Caco-2 (cell line): ENCODE results near the gene UHMK1. TPM values are rescaled to one million over a fixed set of nuclear protein-coding genes. Genes with fewer than 3 reads are reported as not detected.

Experiments
- BruUV-seq: library from RNA; stranded (reverse); fragments of 400-500 nt; replicated peaks from 2 replicates; lab custom pipeline; 2021; lab: Mats Ljungman, UMichigan
- CTCF ChIA-PET: fragments of 300-600 bp; sonication (Branson Sonifier 250); formaldehyde crosslinking; loops from one replicate; lab custom pipeline; 2022; ENCODE audit warnings: antibody characterized with exemption; lab: Charles Lee
- POLR2A ChIA-PET: fragments of 300-600 bp; sonication (Branson Sonifier 250); formaldehyde crosslinking; loops from one replicate; lab custom pipeline; 2022; ENCODE audit warnings: antibody characterized with exemption; lab: Charles Lee
- DNase-seq, 2 experiments: peaks; one replicate each; pipeline versions ENCODE4 v3.0.0 to v3.0.0-alpha.2; 2020 to 2022
- H3K27me3 ChIP-seq: replicated peaks from 2 replicates; pipeline ENCODE4 v1.6.0; 2011; ENCODE audit warnings: low read length; ENCODE audit not compliant: control insufficient read depth, insufficient read depth
- H3K36me3 ChIP-seq: 2 replicates; pipeline ENCODE4 v1.5.1; 2011; ENCODE audit warnings: low read length; ENCODE audit not compliant: control insufficient read depth, insufficient read depth
- H3K4me1 ChIP-seq: fragments of 250-450 bp; sonication (Bioruptor Pico); 2 replicates; pipeline ENCODE4 v1.5.1; 2020; ENCODE audit warnings: mild to moderate bottlenecking
- H3K4me3 ChIP-seq: 2 replicates; pipeline ENCODE4 v1.5.1; 2011; ENCODE audit warnings: low read depth, mild to moderate bottlenecking, control low read depth, low read length
- H3K9me3 ChIP-seq: fragments of 250-450 bp; sonication (Bioruptor Pico); 2 replicates; pipeline ENCODE4 v1.5.1; 2020; ENCODE audit warnings: mild to moderate bottlenecking, moderate library complexity
- H3K27ac Mint-ChIP-seq: one replicate; pipeline ENCODE4 v1.8.0; 2022; ENCODE audit warnings: mixed read lengths; ENCODE audit not compliant: unreplicated experiment
- H3K27me3 Mint-ChIP-seq: one replicate; pipeline ENCODE4 v1.8.0; 2022; ENCODE audit warnings: mixed read lengths; ENCODE audit not compliant: insufficient read depth, unreplicated experiment
- H3K36me3 Mint-ChIP-seq: one replicate; pipeline ENCODE4 v1.8.0; 2022; ENCODE audit warnings: mild to moderate bottlenecking, mixed read lengths; ENCODE audit not compliant: insufficient read depth, unreplicated experiment
- H3K4me1 Mint-ChIP-seq: one replicate; pipeline ENCODE4 v1.8.0; 2022; ENCODE audit warnings: low read depth, mixed read lengths; ENCODE audit not compliant: unreplicated experiment
- H3K4me3 Mint-ChIP-seq: one replicate; pipeline ENCODE4 v1.8.0; 2022; ENCODE audit warnings: mild to moderate bottlenecking, moderate library complexity, mixed read lengths; ENCODE audit not compliant: unreplicated experiment
- H3K9me3 Mint-ChIP-seq: one replicate; pipeline ENCODE4 v1.8.0; 2022; ENCODE audit warnings: mixed read lengths; ENCODE audit not compliant: unreplicated experiment
- intact Hi-C: fragments of 100-400 bp; cut with micrococcal nuclease; formaldehyde crosslinking; loops from one replicate; pipeline ENCODE4 v1.10.0; 2022; ENCODE audit not compliant: unreplicated experiment
- total RNA-seq: library from RNA; stranded (reverse); gene quantifications from 2 replicates; pipeline ENCODE4 v1.2.3, GENCODE V29; 2022
- TF ChIP-seq, protein P1 (sequence below), 2 experiments: fragments of 200-600 bp in 1 of 2; IDR thresholded peaks; 1 replicate in 1 of 2; 2 replicates in 1 of 2; pipeline versions ENCODE4 v1.5.1 to v1.8.0; 2011 to 2022; ENCODE audit warnings: antibody characterized with exemption in 1 of 2, control low read depth in 1 of 2, inconsistent platforms in 1 of 2, low read depth in 1 of 2, low read length in 1 of 2, mild to moderate bottlenecking in 1 of 2, moderate library complexity in 1 of 2; ENCODE audit not compliant: insufficient read depth in 1 of 2, severe bottlenecking in 1 of 2, unreplicated experiment in 1 of 2

Gene UHMK1
- total RNA-seq, 1 experiment from 2014 or later = 24.9 TPM

DNA sequence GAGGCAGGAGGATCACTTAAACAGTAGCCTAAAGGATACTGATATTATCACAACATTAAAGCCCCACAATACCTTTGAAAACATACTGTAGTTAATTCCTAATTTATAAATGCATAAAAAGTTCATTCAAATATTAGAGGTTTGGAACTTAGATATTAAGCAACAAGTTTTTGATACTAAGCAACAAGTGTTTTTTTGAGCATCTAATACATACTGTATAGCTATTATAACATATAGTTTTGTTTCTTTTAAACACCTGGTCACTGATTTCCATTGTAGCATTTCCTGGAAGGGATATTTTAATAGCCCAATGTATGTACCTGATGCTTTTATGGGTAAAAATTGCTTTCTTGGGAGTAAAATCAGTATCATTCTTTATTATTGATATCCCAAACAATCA, 4.5 kb downstream of the UHMK1 start:
- Mint-ChIP-seq H3K27me3 (no peaks in the 10 kb centered on the region), H3K36me3 (peaks cover 37% of the 10 kb centered on the region), H3K4me1 (no peaks in the 10 kb centered on the region), H3K27ac (no peak overlapping the region), H3K4me3 (no peak overlapping the region), H3K9me3 (no peaks in the 10 kb centered on the region)
- BruUV-seq = no TSS peak
- no peaks in the 10 kb centered on the region for H3K27me3 ChIP-seq
- no peak for DNase-seq
- intact Hi-C loops = no loop called here
- no peak overlapping the region for H3K4me3 ChIP-seq
- TF ChIP-seq, protein P1, sequence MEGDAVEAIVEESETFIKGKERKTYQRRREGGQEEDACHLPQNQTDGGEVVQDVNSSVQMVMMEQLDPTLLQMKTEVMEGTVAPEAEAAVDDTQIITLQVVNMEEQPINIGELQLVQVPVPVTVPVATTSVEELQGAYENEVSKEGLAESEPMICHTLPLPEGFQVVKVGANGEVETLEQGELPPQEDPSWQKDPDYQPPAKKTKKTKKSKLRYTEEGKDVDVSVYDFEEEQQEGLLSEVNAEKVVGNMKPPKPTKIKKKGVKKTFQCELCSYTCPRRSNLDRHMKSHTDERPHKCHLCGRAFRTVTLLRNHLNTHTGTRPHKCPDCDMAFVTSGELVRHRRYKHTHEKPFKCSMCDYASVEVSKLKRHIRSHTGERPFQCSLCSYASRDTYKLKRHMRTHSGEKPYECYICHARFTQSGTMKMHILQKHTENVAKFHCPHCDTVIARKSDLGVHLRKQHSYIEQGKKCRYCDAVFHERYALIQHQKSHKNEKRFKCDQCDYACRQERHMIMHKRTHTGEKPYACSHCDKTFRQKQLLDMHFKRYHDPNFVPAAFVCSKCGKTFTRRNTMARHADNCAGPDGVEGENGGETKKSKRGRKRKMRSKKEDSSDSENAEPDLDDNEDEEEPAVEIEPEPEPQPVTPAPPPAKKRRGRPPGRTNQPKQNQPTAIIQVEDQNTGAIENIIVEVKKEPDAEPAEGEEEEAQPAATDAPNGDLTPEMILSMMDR (IDR thresholded peaks at IDR 0.05; ENCODE audit: insufficient read depth in 1 of 2, low read depth in 1 of 2, low read length in 1 of 2, severe bottlenecking in 1 of 2, unreplicated experiment in 1 of 2) = no peak
- CTCF ChIA-PET = interaction anchor here (0.6 kb wide), 1 partner anchor 502 kb away, joined by 3 read pairs; no protein-coding TSS in a partner anchor
- 0 out of 2 replicates have a peak, but pooled peaks cover 3% of the 10 kb centered on the region for H3K4me1 ChIP-seq
- no peaks in the 10 kb centered on the region; the same call in 1 of the 2 replicates for H3K36me3 ChIP-seq
- no peaks in the 10 kb centered on the region for H3K9me3 ChIP-seq
- POLR2A ChIA-PET = no interaction called here

DNA sequence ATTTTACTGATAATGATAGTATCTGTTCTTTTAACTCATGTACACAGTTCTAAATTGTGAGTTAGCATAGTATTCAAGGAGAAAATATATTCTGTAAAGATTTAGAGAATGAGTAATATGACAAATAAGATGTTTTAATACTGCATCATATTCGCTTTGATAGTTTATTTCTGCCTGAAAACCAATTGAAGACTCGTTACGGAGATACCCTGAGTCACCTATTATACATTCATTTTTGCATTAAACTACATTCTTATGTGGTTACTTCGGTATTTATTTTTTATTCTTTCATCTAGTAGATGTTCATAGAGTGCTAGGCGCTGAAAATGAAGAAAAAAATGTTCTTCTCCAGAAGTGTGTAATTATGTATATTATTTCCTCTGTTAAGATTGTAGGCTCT, 5.3 kb downstream of the UHMK1 start:
- no TSS peak for BruUV-seq
- Mint-ChIP-seq H3K27ac (no peak overlapping the region), H3K27me3 (no peaks in the 10 kb centered on the region), H3K36me3 (peaks cover 45% of the 10 kb centered on the region), H3K9me3 (no peaks in the 10 kb centered on the region), H3K4me3 (no peak overlapping the region), H3K4me1 (no peaks in the 10 kb centered on the region)
- no peaks in the 10 kb centered on the region for H3K27me3 ChIP-seq
- no peak for DNase-seq
- no peaks in the 10 kb centered on the region; the same call in 1 of the 2 replicates for H3K36me3 ChIP-seq
- no peaks in the 10 kb centered on the region for H3K9me3 ChIP-seq
- no peak overlapping the region for H3K4me3 ChIP-seq
- H3K4me1 ChIP-seq = no peaks in the 10 kb centered on the region
- ChIA-PET CTCF (interaction anchor here (0.6 kb wide), 1 partner anchor 501 kb away, joined by 3 read pairs; no protein-coding TSS in a partner anchor), POLR2A (no interaction called here)
- TF ChIP-seq, protein P1 (IDR thresholded peaks at IDR 0.05; ENCODE audit: insufficient read depth in 1 of 2, low read depth in 1 of 2, low read length in 1 of 2, severe bottlenecking in 1 of 2, unreplicated experiment in 1 of 2) = no peak
- intact Hi-C loops = no loop called here

DNA sequence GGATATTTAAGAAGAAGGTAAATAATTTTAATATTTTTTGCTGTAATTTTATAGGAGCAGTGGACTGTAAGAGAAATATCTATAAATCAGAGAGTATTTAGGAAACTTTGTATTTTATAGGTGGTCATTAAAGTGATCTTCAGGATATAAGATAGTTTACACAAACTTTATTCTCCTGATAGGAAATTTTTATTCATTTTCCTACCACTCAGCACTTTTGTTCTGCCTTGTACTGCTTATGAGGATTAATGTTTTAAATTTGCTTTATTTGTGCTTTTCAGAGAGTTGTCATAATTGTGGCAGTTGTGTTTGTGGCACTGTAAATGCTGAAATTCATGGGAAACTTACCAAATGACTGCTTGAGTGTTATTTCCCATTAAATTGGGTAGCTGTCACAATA, 29.7 kb downstream of the UHMK1 start:
- DNase-seq = no peak
- Histone ChIP-seq H3K27me3 (no peaks in the 10 kb centered on the region), H3K9me3 (no peaks in the 10 kb centered on the region), H3K36me3 (no peaks in the 10 kb centered on the region), H3K4me1 (no peaks in the 10 kb centered on the region), H3K4me3 (no peak overlapping the region)
- ChIA-PET POLR2A (no interaction called here), CTCF (no interaction called here)
- H3K4me3 Mint-ChIP-seq = no peak overlapping the region
- no TSS peak for BruUV-seq
- no peak overlapping the region for H3K27ac Mint-ChIP-seq
- no peaks in the 10 kb centered on the region for H3K4me1 Mint-ChIP-seq
- intact Hi-C loops = no loop called here
- no peaks in the 10 kb centered on the region for H3K9me3 Mint-ChIP-seq
- TF ChIP-seq, protein P1 (IDR thresholded peaks at IDR 0.05; ENCODE audit: insufficient read depth in 1 of 2, low read depth in 1 of 2, low read length in 1 of 2, severe bottlenecking in 1 of 2, unreplicated experiment in 1 of 2) = no peak
- peaks cover 22% of the 10 kb centered on the region for H3K36me3 Mint-ChIP-seq
- no peaks in the 10 kb centered on the region for H3K27me3 Mint-ChIP-seq
